ENCODE results near the gene MYRF.

Gene MYRF

GRCh38 chr11:61768376-61769076, 16.1 kb downstream of the MYRF start:
- in situ Hi-C loops (cut with MboI; ENCODE audit: low pct_unique_long_range_greater_than_20kb, low sequenced_read_pairs, unreplicated experiment), result no loop called here
- no peak for TF ChIP-seq CTCF (IDR thresholded peaks at IDR 0.05; ENCODE audit: extremely low read depth, insufficient read depth, missing control alignments)
- no peak for DNase-seq (ENCODE audit: low spot score)

- TF ChIP-seq CTCF (IDR thresholded peaks at IDR 0.05; ENCODE audit: extremely low read depth, insufficient read depth, missing control alignments), result no peak
- in situ Hi-C loops (cut with MboI; ENCODE audit: low pct_unique_long_range_greater_than_20kb, low sequenced_read_pairs, unreplicated experiment), result no loop called here
- no peak for DNase-seq (ENCODE audit: low spot score)
These were observed 16.9 kb downstream of the MYRF start for GRCh38 chr11:61769169-61769920.

GRCh38 chr11:61769946-61770683, 17.7 kb downstream of the MYRF start:
- DNase-seq (ENCODE audit: low spot score), result no peak
- in situ Hi-C loops (cut with MboI; ENCODE audit: low pct_unique_long_range_greater_than_20kb, low sequenced_read_pairs, unreplicated experiment), result no loop called here
- TF ChIP-seq CTCF (IDR thresholded peaks at IDR 0.05; ENCODE audit: extremely low read depth, insufficient read depth, missing control alignments), result no peak

- in situ Hi-C loops (cut with MboI; ENCODE audit: low pct_unique_long_range_greater_than_20kb, low sequenced_read_pairs, unreplicated experiment), result no loop called here
- no peak for DNase-seq (ENCODE audit: low spot score)
- TF ChIP-seq CTCF (IDR thresholded peaks at IDR 0.05; ENCODE audit: extremely low read depth, insufficient read depth, missing control alignments), result no peak
These were observed 18.9 kb downstream of the MYRF start for GRCh38 chr11:61771195-61771894.

- in situ Hi-C loops (cut with MboI; ENCODE audit: low pct_unique_long_range_greater_than_20kb, low sequenced_read_pairs, unreplicated experiment), result no loop called here
- DNase-seq (ENCODE audit: low spot score), result no peak
- TF ChIP-seq CTCF (IDR thresholded peaks at IDR 0.05; ENCODE audit: extremely low read depth, insufficient read depth, missing control alignments), result no peak
These were observed 19.6 kb downstream of the MYRF start for GRCh38 chr11:61771985-61772455.

- in situ Hi-C loops (cut with MboI; ENCODE audit: low pct_unique_long_range_greater_than_20kb, low sequenced_read_pairs, unreplicated experiment), result no loop called here
- no peak for TF ChIP-seq CTCF (IDR thresholded peaks at IDR 0.05; ENCODE audit: extremely low read depth, insufficient read depth, missing control alignments)
These were observed 20.9 kb downstream of the MYRF start for GRCh38 chr11:61773356-61773755.

More at GRCh38 chr11:61773356-61773755, 20.9 kb downstream of the MYRF start:
- no peak for DNase-seq (ENCODE audit: low spot score)
